Adrenal gland (tissue), 5 donors: ENCODE measurements around the gene RTN4IP1.

Source experiments
- CTCF ChIP-seq, 6 experiments: fragments of 450-650 bp in 4 of 6; fragments of 200-600 bp in 2 of 6; sonication (generic) in 1 of 6; IDR thresholded peaks; 1 replicate in 5 of 6; 2 replicates in 1 of 6; pipeline versions ENCODE4 v1.5.1 to v1.8.0; 2016 to 2021; ENCODE audit warnings: antibody characterized with exemption in 6 of 6, mild to moderate bottlenecking in 2 of 6, moderate library complexity in 1 of 6
- POLR2A ChIP-seq, 2 donors: fragments of 450-650 bp; IDR thresholded peaks; one replicate each; pipeline ENCODE4 v1.6.1; 2017; ENCODE audit warnings: antibody characterized with exemption in 2 of 2, mild to moderate bottlenecking in 2 of 2, moderate library complexity in 1 of 2
- donor health status: DM: no; HTN: no; CAD: no.

GRCh38 chr6:106630366-106630765, 1.1 kb upstream of the RTN4IP1 start:
- TF ChIP-seq POLR2A (IDR thresholded peaks at IDR 0.05) = no peak
- TF ChIP-seq CTCF (IDR thresholded peaks at IDR 0.05) = no peak
